ENCODE data around the gene DCP1B.

Gene DCP1B

DNA sequence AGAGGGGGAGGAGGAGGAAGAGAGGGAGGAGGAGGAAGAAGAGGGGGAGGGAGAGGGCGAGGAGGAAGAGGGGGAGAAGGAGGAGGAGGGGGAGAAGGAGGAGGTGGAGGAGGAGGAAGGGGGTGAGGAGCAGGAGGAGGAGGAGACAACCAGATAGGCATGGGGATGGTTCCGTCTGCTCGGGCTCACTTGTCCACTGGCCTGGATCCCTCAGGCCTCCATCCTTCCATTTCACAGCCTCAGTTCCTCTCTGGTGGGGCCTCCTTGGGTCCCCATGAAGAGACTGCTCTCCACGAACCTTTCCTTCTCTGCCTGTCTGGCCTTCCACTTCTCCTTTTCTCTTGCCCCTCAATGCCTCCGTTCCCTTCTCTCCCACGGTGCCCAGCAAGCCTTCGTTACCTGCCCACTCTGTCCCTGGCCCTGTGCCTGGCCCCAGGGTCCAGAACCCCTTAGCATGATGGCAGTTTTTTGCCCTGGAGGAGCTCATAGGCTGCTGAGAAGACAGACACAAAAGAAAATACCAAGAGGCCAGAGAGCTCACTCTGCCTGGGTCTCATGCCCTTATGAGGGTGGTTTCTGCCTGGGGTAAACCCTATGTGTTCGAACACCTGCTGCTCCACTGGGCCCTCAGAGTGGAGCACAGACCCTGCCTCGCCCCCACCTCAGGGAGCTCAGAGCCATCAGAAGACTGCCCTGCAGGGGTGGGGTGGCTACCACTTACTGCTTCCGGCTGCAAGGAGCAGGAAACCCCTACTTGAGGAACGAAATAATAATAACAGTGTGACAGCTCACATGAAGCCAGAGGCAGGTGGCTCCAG is 74.1 kb downstream of the DCP1B start:
- Histone ChIP-seq H3K9ac (ENCODE audit: low read depth, low read length) (no peak overlapping the region), H3K27ac (ENCODE audit: low read length) (no peak overlapping the region), H3K4me3 (ENCODE audit: low read length) (no peak overlapping the region), H3K27me3 (ENCODE audit: insufficient read depth, low read length) (no peaks in the 10 kb centered on the region), H3K4me1 (ENCODE audit: insufficient read depth, low read length) (no peaks in the 10 kb centered on the region), H3K9me3 (ENCODE audit: insufficient read depth, low read depth, low read length) (no peaks in the 10 kb centered on the region), H3K36me3 (ENCODE audit: insufficient read depth, low read depth, low read length) (no peaks in the 10 kb centered on the region)

- H3K9me3 ChIP-seq (ENCODE audit: insufficient read depth, low read depth, low read length) = no peaks in the 10 kb centered on the region
- H3K36me3 ChIP-seq (ENCODE audit: insufficient read depth, low read depth, low read length) = no peaks in the 10 kb centered on the region
- no peaks in the 10 kb centered on the region for H3K4me1 ChIP-seq (ENCODE audit: insufficient read depth, low read length)
- no peak overlapping the region for H3K9ac ChIP-seq (ENCODE audit: low read depth, low read length)
- no peaks in the 10 kb centered on the region for H3K27me3 ChIP-seq (ENCODE audit: insufficient read depth, low read length)
- H3K27ac ChIP-seq (ENCODE audit: low read length) = no peak overlapping the region
- no peak overlapping the region for H3K4me3 ChIP-seq (ENCODE audit: low read length)
These were observed 74.8 kb downstream of the DCP1B start for GRCh38 chr12:1929241-1929984.

- Histone ChIP-seq H3K9ac (ENCODE audit: low read depth, low read length) (no peak overlapping the region), H3K9me3 (ENCODE audit: insufficient read depth, low read depth, low read length) (no peaks in the 10 kb centered on the region), H3K27me3 (ENCODE audit: insufficient read depth, low read length) (no peaks in the 10 kb centered on the region), H3K27ac (ENCODE audit: low read length) (no peak overlapping the region), H3K4me3 (ENCODE audit: low read length) (no peak overlapping the region), H3K36me3 (ENCODE audit: insufficient read depth, low read depth, low read length) (no peaks in the 10 kb centered on the region), H3K4me1 (ENCODE audit: insufficient read depth, low read length) (no peaks in the 10 kb centered on the region)
These were observed 75.7 kb downstream of the DCP1B start for GRCh38 chr12:1928439-1929121.

- Histone ChIP-seq H3K9me3 (ENCODE audit: insufficient read depth, low read depth, low read length) (no peaks in the 10 kb centered on the region), H3K36me3 (ENCODE audit: insufficient read depth, low read depth, low read length) (no peaks in the 10 kb centered on the region), H3K4me1 (ENCODE audit: insufficient read depth, low read length) (no peaks in the 10 kb centered on the region), H3K4me3 (ENCODE audit: low read length) (no peak overlapping the region), H3K27me3 (ENCODE audit: insufficient read depth, low read length) (no peaks in the 10 kb centered on the region), H3K27ac (ENCODE audit: low read length) (no peak overlapping the region), H3K9ac (ENCODE audit: low read depth, low read length) (no peak overlapping the region)
These were observed 76.4 kb downstream of the DCP1B start for GRCh38 chr12:1927751-1928351.

- Histone ChIP-seq H3K9ac (ENCODE audit: low read depth, low read length) (no peak overlapping the region), H3K4me3 (ENCODE audit: low read length) (no peak overlapping the region), H3K36me3 (ENCODE audit: insufficient read depth, low read depth, low read length) (no peaks in the 10 kb centered on the region), H3K27ac (ENCODE audit: low read length) (no peak overlapping the region), H3K4me1 (ENCODE audit: insufficient read depth, low read length) (no peaks in the 10 kb centered on the region), H3K27me3 (ENCODE audit: insufficient read depth, low read length) (no peaks in the 10 kb centered on the region), H3K9me3 (ENCODE audit: insufficient read depth, low read depth, low read length) (no peaks in the 10 kb centered on the region)
These were observed 77.1 kb downstream of the DCP1B start for GRCh38 chr12:1927051-1927680.

- no peaks in the 10 kb centered on the region for H3K36me3 ChIP-seq (ENCODE audit: insufficient read depth, low read depth, low read length)
- no peak overlapping the region for H3K4me3 ChIP-seq (ENCODE audit: low read length)
- H3K27me3 ChIP-seq (ENCODE audit: insufficient read depth, low read length) = no peaks in the 10 kb centered on the region
- no peaks in the 10 kb centered on the region for H3K4me1 ChIP-seq (ENCODE audit: insufficient read depth, low read length)
- H3K27ac ChIP-seq (ENCODE audit: low read length) = no peak overlapping the region
- H3K9ac ChIP-seq (ENCODE audit: low read depth, low read length) = no peak overlapping the region
- no peaks in the 10 kb centered on the region for H3K9me3 ChIP-seq (ENCODE audit: insufficient read depth, low read depth, low read length)
These were observed 78.0 kb downstream of the DCP1B start for GRCh38 chr12:1926251-1926657.

DNA sequence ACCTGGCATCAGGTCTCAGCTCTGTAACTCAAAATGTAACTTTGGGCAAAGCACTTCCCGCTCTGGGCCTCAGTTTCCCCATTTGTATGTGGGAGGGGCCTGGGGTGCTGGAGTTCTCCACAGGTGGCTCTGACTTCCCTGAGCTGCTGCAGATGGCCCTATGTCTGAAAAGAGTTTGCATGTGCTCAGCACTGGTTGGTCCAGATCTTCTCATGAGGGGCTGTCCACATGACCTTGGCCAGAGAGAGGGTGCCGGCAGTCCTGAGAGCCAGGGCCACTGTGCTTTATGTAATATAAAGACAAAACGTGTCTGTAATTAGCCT is 78.6 kb downstream of the DCP1B start:
- no peaks in the 10 kb centered on the region for H3K27me3 ChIP-seq (ENCODE audit: insufficient read depth, low read length)
- no peaks in the 10 kb centered on the region for H3K36me3 ChIP-seq (ENCODE audit: insufficient read depth, low read depth, low read length)
- H3K27ac ChIP-seq (ENCODE audit: low read length) = no peak overlapping the region
- H3K9ac ChIP-seq (ENCODE audit: low read depth, low read length) = no peak overlapping the region
- H3K4me3 ChIP-seq (ENCODE audit: low read length) = no peak overlapping the region
- H3K4me1 ChIP-seq (ENCODE audit: insufficient read depth, low read length) = no peaks in the 10 kb centered on the region
- no peaks in the 10 kb centered on the region for H3K9me3 ChIP-seq (ENCODE audit: insufficient read depth, low read depth, low read length)

DNA sequence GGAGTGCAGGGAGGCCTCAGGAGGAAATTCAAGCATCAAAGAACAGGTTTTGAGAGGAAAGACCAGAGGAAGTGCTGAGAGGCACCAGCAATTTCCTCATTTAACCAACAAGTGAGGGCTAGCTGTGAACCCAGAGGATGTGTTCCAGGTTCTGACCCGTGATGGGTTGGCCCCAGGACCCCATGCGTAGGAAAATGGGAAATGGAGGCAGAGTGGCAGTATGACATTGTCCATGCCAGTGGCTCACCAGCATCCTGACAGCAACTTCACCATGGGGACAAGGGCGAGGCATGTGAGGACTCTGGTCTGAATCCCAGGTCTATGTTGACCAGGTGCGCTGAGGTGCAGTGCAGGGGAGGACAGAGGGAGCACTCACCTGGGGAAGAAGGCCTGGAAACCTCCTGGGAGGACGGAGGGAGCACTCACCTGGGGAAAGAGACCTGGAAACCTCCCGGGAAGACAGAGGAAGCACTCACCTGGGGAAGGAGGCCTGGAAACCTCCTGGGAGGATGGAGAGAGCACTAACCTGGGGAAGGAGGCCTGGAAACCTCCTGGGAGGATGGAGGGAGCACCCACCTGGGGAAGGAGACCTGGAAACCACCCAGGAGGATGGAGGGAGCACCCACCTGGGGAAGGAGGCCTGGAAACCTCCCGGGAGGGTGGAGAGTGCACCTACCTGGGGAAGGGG is 79.1 kb downstream of the DCP1B start:
- H3K4me1 ChIP-seq (ENCODE audit: insufficient read depth, low read length) = no peaks in the 10 kb centered on the region
- H3K27ac ChIP-seq (ENCODE audit: low read length) = no peak overlapping the region
- no peaks in the 10 kb centered on the region for H3K27me3 ChIP-seq (ENCODE audit: insufficient read depth, low read length)
- no peaks in the 10 kb centered on the region for H3K9me3 ChIP-seq (ENCODE audit: insufficient read depth, low read depth, low read length)
- H3K36me3 ChIP-seq (ENCODE audit: insufficient read depth, low read depth, low read length) = no peaks in the 10 kb centered on the region
- no peak overlapping the region for H3K4me3 ChIP-seq (ENCODE audit: low read length)
- no peak overlapping the region for H3K9ac ChIP-seq (ENCODE audit: low read depth, low read length)

- Histone ChIP-seq H3K9ac (ENCODE audit: low read depth, low read length) (no peak overlapping the region), H3K36me3 (ENCODE audit: insufficient read depth, low read depth, low read length) (no peaks in the 10 kb centered on the region), H3K4me3 (ENCODE audit: low read length) (no peak overlapping the region), H3K27ac (ENCODE audit: low read length) (no peak overlapping the region), H3K4me1 (ENCODE audit: insufficient read depth, low read length) (no peaks in the 10 kb centered on the region; the same call in 1 of the 2 replicates), H3K9me3 (ENCODE audit: insufficient read depth, low read depth, low read length) (no peaks in the 10 kb centered on the region), H3K27me3 (ENCODE audit: insufficient read depth, low read length) (no peaks in the 10 kb centered on the region)
These were observed 81.3 kb downstream of the DCP1B start for GRCh38 chr12:1922985-1923384.

GRCh38 chr12:1922075-1922709 is 82.1 kb downstream of the DCP1B start:
- Histone ChIP-seq H3K36me3 (ENCODE audit: insufficient read depth, low read depth, low read length) (no peaks in the 10 kb centered on the region), H3K4me1 (ENCODE audit: insufficient read depth, low read length) (no peaks in the 10 kb centered on the region; the same call in 1 of the 2 replicates), H3K27me3 (ENCODE audit: insufficient read depth, low read length) (no peaks in the 10 kb centered on the region), H3K9ac (ENCODE audit: low read depth, low read length) (no peak overlapping the region), H3K4me3 (ENCODE audit: low read length) (no peak overlapping the region), H3K9me3 (ENCODE audit: insufficient read depth, low read depth, low read length) (no peaks in the 10 kb centered on the region), H3K27ac (ENCODE audit: low read length) (no peak overlapping the region)
